GM13976 (cell line): ENCODE measurements around the gene PEPD.
"Not testable (repeated sequence)": the region's sequence is repeated elsewhere in the genome, so short reads cannot be mapped to it uniquely, and the experiment has no call there.

Source experiments
- DNase-seq: peaks from one replicate; pipeline ENCODE4 v3.0.0; 2012; ENCODE audit warnings: low spot score
- in situ Hi-C: fragments of 300-500 bp; cut with MboI; formaldehyde crosslinking; loops from one replicate; pipeline ENCODE4 v1.12.0; 2022; ENCODE audit warnings: low sequenced_read_pairs, mixed read lengths, inconsistent platforms; ENCODE audit not compliant: unreplicated experiment
- TF ChIP-seq, protein P1 (sequence below): IDR thresholded peaks from 2 replicates; pipeline ENCODE4 v1.5.1; 2012; ENCODE audit warnings: borderline replicate concordance, mild to moderate bottlenecking; ENCODE audit not compliant: insufficient read depth; ENCODE audit errors: extremely low read depth, missing control alignments, control extremely low read depth

PEPD gene

DNA sequence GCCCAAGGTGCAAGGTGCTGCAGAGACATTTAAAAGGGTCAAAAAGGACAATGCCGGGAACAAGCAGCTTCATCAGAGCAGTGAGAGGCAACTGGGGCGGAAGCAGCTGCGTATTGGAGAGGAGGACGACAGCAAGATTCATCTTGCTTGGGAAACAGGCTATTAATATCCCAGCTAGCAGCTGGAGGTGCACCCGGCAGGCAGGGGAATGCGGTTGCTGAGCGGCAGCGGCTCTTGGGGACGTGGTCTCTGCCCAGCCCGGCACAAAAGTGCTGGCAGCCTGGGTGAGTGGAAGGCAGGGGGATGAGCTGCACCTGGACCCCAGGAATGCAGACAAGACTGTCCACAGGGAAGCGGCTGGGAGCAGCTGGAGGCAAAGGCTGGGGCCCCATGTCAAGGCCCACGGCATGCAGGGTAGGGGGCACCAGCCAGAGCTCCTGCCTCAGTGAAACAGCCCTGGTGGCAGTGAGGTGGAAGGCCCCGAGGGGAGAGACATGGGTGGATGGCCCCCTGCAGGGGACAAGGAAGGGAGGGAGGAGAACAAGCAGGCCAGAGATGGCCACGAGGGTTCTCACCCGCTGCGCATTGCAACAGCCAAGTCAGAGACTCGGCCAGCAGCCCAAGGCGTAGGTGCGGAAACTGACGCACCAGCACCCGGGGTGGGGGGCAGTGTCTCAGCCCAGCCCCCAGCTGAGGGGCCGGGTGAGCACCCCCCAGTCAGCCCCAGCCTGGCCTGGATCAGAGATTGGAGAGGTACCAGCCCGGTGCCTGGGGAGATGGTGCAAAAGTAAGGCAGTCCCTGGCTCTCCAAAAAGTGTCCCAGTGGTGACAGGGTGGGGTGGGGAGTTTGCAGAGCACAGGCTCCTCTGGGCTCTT is 34.4 kb downstream of the PEPD start:
- no peak for DNase-seq
- in situ Hi-C loops: no loop called here
- TF ChIP-seq, protein P1, sequence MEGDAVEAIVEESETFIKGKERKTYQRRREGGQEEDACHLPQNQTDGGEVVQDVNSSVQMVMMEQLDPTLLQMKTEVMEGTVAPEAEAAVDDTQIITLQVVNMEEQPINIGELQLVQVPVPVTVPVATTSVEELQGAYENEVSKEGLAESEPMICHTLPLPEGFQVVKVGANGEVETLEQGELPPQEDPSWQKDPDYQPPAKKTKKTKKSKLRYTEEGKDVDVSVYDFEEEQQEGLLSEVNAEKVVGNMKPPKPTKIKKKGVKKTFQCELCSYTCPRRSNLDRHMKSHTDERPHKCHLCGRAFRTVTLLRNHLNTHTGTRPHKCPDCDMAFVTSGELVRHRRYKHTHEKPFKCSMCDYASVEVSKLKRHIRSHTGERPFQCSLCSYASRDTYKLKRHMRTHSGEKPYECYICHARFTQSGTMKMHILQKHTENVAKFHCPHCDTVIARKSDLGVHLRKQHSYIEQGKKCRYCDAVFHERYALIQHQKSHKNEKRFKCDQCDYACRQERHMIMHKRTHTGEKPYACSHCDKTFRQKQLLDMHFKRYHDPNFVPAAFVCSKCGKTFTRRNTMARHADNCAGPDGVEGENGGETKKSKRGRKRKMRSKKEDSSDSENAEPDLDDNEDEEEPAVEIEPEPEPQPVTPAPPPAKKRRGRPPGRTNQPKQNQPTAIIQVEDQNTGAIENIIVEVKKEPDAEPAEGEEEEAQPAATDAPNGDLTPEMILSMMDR: no peak

DNA sequence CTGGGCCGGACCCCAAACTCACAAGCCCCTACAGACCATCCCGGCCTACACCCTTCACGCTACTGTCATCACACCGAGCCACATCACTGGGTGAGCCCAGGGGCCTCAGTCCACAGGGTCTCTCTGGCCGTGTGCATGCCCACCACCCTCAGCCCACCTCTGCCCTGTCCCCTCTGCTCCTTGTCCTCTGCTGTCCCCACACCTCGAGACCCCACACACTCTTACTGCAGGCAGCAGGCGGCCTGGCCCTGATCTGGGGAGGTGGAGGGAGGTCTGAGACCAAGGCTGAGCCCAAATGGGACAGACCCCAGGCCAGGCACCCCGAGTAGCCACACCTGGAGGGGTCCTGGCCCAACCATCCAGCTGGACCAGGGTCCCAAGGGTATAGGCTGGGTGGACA is 35.2 kb downstream of the PEPD start:
- no peak for DNase-seq
- in situ Hi-C loops: no loop called here
- TF ChIP-seq, protein P1: no peak

DNA sequence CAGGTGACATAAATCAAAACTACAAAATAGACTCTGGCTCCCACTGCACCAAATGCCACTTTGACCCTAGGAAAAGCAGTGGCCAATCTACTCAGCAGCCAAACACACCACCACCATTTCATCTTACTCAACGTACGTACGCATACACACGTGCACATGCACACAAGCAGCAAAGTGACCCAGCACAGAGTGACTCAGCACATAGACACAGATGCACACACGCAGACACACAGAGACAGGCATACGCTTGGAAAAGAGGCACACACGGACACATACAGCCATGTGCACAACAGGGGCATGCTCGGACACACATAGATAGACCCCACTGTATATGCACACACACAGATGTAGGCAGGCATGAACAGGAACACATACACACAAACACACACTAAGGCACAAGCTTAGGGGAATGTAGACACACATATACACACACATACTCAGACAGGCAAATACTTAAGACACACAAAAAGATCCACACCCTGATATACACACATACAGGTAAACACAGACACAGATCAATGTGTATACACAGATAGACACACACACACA is 37.3 kb downstream of the PEPD start:
- TF ChIP-seq, protein P1: no peak
- in situ Hi-C loops: no loop called here
- no peak for DNase-seq

DNA sequence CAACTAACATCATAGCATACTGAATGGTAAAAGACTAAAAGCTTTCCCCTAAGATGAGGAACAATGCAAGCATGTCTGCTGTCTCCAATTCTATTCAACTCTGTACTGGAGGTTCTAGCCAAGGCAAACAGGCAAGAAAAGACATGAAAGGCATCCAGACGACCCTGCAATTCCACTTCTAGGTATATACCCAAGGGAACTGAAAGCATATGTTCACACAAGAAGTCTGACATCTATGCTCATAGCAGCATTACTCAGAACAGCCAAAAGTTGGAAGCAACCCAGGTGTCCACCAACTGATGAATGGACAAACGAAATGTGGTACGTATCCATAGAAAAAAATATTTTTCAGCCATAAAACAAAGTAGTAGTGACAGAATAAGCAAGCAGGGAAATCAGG is 39.1 kb downstream of the PEPD start:
- in situ Hi-C loops: no loop called here
- no peak for DNase-seq
- TF ChIP-seq, protein P1: no peak

DNA sequence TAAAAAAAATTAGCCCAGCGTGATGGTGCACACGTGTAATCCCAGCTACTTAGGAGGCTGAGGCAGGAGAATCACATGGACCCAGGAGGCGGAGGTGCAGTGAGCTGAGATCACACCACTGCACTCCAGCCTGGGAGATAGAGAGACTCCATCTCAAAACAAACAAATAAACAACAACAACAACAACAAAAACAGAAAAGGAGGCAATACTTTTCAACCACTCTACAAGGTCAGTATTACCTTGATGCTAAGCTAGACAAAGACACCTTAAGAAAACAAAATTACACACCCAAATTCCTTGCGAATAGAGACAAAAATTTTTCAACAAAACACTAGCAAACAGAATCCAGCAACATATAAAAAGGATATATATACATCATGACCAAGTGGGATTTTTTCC is 39.7 kb downstream of the PEPD start:
- TF ChIP-seq, protein P1: no peak
- in situ Hi-C loops: no loop called here
- DNase-seq: no peak

DNA sequence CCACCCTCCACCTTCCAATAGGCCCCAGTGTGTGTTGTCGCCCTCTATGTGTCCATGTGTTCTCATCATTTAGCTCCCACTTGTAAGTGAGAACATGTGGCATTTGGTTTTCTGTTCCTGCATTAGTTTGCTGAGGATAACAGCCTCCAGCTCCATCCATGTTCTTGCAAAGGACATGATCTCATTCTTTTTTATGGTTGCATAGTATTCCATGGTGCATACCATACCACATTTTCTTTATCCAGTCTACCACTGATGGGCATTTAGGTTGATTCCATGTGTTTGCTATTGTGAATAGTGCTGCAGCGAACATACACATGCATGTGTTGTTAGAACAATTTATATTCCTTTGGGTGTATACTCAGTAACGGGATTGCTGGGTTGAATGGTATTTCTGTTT is 42.0 kb downstream of the PEPD start:
- DNase-seq, in situ Hi-C loops: not testable (repeated sequence)

DNA sequence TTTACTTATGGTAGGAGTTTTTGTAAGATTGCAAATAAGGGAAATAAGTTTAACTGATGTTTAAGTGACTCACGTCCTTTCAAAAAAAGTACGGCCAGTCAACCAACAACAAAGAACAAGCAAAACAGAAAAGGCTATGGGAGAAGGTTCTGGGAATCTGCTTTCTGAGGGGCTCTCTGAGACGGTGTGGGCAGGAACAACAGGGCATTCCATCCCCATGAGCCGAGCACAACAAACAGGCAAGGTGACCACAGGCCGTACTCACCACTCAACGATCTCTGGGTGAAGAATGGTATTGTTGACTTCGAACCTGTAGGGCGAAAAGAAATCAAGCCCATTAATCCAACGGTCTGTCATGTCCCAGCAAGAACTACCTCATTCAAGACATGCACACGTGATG is 43.8 kb downstream of the PEPD start:
- no peak for DNase-seq
- in situ Hi-C loops: no loop called here
- TF ChIP-seq, protein P1: no peak
